Measurements from ENCODE around the gene SLC9A5.

SLC9A5 gene

DNA sequence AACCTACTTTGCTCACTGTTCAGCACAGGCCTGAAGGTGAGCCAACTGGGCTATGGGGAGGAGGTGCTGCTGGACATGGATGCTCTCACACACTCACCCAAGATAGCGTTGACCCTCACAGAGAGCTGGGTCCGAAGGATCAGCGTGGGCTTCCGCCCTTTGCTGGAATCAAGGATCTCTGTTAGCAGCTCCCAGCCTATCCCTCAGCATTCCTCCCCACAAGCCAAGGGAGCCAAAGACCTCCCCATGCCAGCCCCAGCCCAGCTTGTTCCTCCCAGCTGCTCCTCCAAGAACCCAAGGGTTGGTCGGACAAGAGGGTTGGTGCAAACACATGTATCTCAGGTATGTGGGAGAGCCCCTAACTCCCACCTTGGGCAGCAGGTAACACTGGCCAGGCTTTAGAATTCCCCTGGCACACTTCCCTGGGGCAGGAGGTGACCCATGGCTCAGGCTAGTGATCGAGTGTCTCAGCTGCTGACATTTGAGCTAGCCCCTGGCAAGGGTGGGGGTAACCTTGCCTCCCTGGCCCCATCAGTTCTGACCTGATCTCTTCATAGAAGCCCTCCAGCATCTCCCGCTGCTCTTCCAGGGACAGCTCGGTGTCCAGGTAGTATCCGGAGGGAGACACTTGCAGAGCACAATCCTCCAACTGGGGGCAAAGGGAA lies 9.8 kb upstream of the SLC9A5 start:
- no peak for DNase-seq

DNA sequence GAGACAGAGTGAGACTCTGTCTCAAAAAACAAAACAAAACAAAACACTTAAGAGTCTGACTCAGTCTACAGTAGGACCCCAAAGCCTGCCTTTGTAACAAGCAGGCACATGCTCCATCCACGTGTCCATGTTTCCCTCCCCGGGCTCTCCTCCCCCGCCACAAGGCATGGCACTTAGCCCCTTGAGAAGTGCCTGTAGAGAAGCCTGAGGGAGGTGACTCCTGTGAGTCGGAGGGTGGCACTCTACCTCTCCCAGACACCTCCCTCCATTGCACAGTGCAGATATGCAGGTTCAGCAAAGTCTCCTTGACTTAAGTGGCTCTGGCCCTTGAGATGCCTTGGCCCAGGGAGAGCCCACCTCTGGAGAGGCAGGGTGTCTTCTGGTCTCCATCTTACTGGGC lies 8.3 kb upstream of the SLC9A5 start:
- DNase-seq: no peak

DNA sequence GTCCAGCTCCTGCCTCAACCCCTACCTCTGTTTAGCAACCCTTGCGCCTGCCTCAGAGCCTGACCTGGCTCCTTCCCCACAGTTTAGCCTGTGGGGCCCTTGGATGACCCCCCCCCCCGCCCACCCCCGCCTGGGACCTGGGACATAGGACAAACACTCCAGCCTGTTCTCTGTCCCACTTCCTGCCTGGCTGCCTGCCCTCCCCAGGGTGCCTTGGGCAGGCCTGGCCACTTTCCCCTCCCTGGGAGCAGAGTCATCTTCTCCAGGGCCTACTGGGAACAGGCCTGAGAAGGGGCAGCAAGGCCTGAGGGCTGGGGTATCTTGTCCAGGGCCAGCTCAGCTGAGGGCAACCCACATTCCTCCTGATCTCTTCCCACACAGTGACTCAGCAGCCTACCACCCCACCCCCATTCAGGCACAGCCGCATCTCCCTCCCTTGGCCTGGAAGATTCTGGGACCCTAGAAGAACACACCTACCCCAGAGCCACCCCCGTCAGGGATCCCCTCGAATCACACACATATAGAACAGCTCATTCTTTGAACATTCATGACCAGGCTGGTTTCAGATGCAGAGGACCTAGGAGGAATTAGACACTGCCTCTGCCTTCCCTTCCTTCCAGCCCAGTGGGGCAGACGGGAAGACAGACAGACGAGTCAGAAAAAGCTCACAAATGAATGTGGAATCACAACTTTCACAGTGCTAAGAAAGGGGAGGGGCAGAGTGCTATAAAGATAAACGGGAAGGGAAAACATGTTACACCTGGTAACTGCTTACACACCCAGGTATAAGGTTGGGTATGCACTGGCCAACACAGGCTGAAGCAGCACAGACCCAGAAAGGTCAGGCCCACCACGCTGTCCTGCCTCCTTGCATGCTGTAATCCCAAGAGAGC lies 7.5 kb upstream of the SLC9A5 start:
- no peak for DNase-seq

DNA sequence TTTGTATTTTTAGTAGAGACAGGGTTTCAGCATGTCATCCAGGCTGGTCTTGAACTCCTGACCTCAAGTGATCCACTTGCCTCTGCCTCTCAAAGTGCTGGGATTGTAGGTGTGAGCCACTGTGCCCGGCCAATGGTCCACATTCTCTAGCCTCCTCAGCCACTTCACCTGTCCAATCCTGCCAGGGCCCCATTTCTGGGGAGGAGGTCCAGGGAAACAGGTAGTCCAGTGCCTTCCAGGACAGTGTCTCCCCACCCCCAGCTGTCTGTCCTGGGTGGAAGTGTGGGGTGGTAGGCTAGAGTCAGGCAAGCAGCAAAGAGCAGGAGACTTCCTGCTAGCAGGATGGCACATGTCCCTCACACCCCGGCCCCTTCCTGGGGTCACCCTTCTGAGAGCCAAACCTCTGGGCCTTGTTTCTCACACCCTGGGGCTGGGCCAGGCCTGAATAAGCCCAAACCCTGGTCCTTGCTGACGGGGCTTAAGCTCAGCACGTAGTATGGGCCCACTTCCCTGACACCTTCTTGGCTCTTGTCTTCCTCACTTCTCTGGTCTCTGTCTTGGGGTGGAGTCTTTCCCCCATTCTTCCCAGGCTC lies 6.5 kb upstream of the SLC9A5 start:
- DNase-seq: no peak

DNA sequence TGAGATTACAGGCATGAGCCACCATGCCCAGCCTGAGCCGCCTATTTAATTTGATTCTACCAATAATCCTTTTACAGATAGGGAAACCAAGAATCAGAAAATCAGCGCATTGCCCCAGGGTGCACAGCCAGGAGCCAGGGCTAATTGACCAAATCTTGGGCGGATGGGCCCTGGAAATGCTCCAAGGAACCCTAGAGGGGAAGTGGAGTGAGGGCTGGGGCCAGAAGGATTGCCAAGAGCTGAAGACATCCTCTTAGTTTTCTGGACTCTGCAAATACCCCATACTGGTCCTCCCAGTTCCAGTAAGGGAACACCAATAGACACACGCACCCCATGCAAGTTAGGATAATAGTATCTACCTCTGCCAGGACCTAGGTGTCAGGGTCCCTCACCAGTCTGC lies 5.3 kb upstream of the SLC9A5 start:
- no peak for DNase-seq

DNA sequence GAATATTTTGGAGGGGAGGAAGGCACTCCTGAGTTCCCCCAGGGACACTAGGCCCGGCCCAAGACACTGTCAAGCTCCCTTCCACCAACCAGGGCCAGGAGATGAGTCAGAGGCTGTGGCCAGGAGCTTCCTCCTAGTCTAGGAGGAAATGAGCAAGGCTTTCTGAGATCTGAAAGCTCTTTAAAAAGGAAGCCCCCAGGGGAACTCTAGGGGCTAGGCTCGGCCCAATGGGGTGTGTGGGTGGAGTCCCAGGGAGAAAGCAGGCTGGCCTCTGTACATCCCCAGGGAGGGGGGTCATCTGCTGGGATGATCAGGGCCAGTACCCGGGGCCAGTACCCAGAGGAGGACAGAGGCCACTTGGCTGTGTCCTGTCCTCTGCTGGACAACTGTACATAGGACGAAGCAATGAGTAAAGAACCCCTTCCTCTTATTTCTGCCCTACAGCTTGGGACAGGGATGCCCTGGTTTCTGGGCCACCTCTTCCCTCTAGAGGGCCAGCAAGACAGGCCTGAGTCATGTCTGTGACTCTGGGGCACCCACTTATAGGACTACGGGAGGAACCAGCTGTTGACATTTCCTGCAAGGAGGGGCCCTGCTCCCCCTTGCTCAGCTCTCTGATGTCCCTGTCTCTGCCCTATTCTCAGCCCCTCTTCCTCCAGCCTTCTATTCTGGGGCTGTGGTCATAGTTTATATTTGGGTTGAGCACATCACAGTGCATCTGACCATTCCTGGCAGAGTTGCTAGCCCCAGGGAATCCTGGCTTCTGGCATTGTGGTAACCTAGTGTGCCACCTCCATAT lies 4.2 kb upstream of the SLC9A5 start:
- peak; percentile 67 for DNase-seq

DNA sequence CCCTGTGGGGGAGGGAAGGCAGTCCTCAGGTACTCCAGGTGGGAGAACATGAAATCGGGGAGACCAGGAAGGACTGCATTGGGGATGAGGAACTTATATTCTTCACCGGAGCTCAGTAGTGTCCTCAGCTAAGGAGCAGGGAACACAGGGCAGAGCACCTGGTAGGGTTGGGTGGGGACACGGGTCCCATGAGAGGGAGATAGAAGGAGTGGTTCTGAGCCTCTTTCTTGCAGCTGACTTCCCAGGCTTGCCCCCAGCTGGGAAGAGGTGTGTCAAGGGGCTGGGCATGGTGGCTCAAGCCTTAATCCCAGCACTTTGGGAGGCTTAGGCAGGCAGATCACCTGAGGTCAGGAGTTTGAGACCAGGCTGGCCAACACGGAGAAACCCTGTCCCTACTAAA lies 3.6 kb upstream of the SLC9A5 start:
- no peak for DNase-seq

DNA sequence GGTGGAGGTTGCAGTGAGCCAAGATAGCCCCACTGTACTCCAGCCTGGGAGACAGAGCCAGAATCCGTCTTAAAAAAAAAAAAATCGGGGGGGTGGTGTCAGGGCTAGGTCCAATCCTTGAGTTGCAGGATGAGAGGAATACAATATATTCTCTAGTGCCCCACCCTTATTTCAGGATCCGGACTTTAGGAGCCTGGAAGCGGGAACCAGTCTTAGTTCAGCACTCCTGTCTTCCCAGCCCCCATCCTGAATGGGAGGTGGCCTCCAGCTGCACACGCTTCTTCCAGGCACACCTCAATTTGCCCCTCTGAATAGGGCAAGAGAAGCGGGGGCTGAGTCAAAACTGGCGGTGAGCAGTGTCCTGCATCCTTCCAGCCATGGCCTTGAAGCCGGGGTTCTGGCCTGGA lies 3.1 kb upstream of the SLC9A5 start:
- DNase-seq: no peak

DNA sequence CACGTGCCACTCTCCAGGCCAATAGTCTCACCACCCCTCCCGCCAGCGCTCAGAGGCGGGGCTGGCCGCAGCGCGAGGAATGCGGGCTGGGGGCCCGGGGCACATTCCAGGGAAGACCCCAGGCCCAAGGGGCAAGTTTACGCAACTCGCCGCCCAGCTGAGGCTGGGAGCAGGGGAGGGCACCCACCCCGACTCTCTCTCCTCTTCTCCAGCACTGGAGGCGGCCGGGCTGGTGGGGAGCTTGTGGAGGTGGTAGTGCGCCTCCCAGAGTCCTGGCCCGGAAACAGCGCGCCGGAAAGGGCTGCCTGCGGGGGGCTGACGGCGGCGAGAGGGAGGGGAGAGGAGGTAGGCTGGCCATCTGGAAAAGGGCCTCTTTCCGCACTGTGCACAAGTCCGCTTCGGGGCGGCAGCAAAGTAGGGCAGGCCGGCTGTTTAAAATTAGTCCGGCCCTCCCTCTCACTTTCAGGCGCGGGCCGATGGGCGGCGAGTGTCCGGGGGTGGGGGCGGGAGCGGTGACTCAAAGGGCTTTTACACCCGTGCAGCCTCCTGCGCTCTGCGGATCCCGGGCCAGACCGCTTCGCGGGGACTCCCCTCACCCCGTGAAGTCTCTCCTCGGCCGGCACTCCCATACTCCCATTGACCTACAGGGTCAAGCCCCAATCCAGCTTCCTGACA lies 2.6 kb upstream of the SLC9A5 start:
- peak; percentile 67 for DNase-seq

DNA sequence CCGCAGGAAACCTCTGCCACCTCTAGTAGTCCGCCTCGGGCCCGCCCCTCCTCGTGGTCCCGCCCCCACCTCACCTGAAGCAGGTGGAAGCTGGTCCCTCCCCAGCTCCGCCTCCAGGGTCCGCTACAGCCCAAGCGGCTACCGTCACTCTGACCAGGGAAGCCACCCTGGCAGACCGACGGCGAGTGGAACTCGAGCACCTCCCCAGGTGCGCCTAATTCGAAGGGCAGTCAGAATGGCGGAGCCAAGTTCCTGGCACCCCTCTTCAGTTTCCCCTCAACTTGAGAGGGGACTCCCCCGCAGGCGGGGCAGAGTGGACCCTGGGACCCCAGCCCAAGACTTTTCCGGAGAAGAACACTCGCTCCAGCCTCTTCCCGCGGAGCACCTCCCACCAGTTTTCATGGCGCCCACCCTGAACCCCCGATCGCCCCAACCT lies 2.0 kb upstream of the SLC9A5 start:
- DNase-seq: no peak

DNA sequence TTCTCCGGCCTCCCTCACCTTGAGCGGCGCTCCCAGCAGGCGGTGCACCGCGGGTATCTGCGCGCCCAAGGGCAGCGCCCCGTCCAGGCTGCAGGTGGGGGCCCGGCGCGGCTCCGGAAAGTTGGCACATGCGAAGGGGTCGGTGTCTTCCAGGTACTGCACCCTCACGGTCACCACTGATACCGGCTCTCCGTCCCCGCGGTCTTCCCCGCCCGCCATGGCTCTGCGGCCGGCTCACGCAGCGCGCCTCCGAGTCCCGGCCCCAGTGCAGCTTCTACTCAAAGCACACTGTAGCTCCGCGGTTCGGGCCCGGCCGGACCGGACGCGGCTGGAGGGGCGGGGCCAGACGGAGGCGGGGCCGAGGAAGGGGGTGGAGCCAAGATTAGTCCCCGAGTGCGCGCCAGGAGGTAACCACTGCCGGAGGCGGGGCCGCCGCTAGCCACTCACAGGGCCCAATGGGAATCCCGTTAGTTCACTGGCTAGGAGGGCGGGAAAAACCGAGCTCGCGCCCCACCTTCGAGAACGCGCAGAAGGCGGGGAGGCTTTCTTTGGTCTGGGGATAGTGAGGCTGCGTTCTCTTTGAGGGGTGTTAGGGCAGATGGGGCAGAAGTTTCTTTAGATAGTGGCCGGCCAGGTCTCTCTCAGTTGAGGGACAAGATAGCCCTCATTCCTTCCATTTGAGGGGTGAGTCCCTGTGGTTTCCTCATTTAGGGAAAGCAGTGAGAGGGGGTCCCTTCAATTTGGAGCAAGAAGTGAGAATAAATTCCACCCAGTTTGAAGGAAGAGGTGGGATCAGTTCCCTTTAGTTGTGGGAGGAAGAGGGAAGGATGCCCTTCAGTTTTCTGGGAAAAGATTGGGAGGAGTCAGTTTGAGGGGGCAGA lies 1.3 kb upstream of the SLC9A5 start, which contains the start of gene FHOD1:
Gene FHOD1 (minus strand): TSS at position 290 of the 881 bp plus-strand sequence. CDS start 71 bp downstream, at position 219.
- DNase-seq: peak; percentile 100

DNA sequence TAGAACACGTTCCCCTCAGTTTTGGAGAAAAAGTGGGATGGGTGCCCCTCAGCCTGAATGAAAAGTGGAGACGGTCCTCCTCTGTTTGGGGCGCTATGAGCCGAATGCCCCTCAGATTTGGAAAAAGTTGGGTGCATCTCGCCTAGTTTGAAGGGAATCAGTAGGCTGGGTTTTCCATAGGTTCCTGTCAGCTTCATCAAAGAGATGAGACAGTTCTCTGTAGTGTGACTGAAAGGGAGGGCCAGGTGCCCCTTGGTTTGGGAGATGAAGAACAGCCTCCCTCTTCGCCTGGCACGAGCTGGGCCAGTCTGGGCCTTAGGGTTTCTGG lies 742 bp upstream of the SLC9A5 start:
- no peak for DNase-seq

DNA sequence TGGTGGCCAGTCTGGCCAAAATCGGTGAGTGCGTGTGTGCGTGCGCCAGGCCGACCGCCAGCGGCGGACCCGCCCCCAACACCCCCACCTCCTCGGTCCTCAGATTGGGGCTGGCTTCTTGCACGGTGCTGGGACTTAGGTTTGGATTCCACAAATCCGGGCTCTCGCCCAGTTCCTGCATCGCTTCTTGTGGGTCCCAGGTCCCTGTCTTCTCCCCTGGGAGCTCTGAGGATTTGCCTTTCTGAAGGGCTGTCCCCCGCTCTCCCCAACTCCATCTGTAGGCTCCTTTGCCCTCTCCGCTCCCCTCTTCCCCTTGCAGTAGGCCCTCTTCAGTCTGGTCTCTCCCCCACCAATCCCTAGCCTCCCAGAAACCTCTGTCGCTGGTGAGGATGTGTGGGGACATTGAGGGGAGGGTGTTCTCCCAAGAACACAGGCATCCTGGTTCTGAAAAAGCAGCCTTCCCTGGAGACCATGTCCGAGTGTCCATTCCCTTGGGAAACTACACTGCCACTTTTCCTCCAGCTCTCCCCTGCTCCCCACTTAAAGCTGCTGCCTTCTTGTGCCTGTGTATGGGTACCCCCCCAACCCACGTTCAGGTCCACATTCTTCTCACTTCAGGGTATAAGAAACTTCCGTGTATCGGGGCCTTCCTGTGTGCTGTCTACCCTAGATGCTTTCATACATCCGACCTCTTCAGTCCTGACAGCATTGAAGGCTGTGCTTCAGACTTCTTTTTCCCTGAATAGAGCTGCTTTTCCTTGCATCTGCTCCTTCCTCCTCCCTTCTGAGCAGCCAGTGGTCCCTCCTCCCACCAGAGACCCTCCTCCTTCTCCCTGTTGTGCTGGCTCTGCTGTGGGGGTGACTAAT lies 632 bp downstream of the SLC9A5 start:
- no peak for DNase-seq

DNA sequence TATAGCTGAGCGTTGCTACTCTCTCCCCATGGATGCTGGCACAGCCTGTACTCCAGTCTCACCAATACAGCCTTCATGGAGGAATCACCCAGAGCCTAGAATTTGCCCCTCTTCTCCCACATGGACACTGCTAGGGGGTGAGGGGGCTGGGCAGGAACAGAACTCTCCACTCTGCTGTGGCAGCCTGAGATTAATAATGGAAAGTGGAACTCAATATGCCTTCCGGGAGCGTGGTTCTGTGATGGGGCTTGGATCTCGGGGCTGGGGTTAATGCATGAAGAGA lies 1.2 kb downstream of the SLC9A5 start:
- no peak for DNase-seq

DNA sequence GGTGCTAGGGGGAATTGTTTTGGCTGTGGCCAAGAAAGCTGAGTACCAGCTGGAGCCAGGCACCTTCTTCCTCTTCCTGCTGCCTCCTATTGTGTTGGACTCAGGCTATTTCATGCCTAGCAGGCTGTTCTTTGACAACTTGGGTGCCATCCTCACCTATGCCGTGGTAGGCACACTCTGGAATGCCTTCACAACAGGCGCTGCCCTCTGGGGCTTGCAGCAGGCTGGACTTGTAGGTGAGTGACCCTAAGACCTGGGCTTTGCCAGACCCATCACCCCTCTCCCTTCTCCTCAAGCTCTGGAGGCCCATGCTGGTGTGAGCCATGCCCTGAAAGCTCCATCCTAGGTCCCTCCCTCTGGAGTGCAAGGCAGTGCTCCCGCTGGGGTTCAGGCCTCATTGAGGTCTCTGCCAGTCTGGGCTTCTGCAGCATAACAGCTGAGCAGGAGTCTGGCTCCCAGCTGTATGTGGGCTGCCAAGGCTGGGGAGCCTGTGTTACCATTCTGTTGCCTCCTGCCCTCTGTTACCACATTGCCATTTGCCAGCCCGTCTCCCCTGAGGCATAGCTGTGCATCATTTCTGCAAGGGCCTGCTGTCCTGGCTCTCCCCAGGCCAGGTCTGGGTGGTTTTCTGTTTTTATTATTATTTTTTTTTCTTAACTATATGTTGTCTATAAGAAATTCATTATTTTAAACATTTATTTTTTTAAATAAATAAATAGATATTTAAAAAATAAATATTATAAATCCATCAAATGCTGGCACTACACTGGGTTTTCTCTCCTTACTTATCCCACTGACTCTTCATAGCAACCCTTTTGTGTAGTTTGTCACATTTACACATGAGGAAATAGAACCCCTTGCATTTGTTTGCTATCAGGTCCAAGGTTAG lies 4.1 kb downstream of the SLC9A5 start:
- DNase-seq: no peak

DNA sequence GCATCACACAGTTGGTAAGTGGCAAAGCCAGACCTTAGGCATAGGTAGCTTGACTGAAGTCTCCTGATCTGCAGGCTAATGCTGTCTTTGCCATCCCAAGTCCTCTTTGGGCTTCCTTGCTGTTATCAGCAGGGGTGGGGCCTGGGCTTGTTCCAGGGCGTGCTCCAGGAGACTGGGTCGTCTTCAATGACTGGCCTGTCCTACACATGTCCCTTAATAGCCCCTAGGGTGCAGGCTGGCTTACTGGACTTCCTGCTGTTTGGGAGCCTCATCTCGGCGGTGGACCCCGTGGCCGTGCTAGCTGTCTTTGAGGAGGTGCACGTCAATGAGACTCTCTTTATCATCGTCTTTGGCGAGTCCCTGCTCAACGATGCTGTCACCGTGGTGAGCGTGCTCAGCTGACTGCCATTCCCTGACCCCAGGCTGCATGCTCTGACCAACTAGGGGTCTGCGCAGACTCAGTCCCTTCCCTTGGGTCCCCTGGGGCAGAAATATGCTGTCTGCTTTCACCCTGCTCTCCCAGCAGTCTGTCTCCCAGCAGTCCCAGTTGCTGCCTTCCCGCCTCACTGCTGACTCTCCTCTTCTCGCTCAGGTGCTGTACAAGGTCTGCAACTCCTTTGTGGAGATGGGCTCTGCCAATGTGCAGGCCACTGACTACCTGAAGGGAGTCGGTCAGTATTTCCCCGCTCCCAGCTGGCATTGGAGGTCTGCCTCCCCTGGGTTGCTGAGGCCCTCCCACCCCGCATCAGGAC lies 6.2 kb downstream of the SLC9A5 start:
- DNase-seq: no peak

DNA sequence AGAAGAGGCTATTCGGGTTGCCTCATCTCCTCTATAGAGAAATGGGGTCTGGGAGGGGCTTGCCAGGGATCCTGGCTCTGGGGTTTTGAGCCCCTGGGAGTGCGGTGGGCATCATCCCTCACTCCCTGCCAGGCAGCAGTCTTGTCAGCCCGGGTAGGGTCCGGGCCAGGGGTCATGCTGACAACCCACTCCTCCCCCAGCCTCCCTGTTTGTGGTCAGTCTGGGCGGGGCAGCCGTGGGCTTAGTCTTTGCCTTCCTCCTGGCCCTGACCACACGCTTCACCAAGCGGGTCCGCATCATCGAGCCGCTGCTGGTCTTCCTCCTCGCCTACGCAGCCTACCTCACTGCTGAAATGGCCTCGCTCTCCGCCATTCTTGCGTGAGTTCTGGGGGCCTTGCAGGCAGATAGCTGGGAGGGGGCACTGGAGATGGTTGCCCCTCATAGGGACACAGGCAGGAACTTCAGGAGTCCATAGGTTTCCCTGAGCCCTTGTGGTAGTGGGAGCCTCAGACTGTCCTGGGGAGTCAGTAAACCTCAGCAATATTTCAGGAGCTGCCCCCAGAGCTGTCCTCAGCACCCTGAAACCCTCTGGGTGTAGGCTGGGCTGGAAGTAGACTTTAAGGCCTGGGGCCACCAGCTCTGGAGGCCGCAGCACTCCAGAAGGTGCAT lies 6.9 kb downstream of the SLC9A5 start:
- no peak for DNase-seq

DNA sequence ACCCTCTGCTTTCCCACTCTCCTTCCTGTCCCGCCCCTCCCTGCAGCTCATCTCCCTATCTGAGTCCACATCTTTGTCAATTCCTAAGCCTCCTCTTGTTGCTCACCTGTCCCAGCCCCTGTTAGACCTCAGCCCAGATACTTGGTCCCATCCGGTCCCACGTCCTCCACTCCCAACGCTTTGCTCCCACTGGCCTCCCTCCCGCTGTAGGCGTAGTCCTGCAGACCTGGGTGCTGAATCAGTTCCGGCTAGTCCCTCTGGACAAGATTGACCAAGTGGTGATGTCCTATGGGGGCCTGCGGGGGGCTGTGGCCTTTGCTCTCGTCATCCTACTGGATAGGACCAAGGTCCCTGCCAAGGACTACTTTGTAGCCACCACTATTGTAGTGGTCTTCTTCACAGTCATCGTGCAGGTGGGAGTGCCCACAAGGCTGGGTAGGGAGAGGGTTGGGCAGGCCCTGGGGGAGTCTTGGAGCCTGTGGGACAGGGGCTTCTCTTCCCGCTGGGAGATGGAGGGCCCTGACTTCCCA lies 8.0 kb downstream of the SLC9A5 start:
- no peak for DNase-seq
